Fibroblast of villous mesenchyme (primary cell): Measurements from ENCODE around the gene PPTC7. TPM values are rescaled to one million over a fixed set of nuclear protein-coding genes. Genes with fewer than 3 reads are reported as not detected.

Experiments used
- DNase-seq: peaks from one replicate; pipeline ENCODE4 v3.0.0-alpha.2; 2010; ENCODE audit warnings: low read depth
- H3K4me3 ChIP-seq: 2 replicates; pipeline ENCODE4 v1.5.1; 2011; ENCODE audit warnings: low read depth, mild to moderate bottlenecking, low read length
- CTCF ChIP-seq: IDR thresholded peaks from 2 replicates; pipeline ENCODE4 v1.5.1; 2012; ENCODE audit warnings: low read depth, mild to moderate bottlenecking, low read length; ENCODE audit not compliant: insufficient read depth
- total RNA-seq: library from RNA; depleted of rRNA; stranded (reverse); fragments of >200 nt; gene quantifications from 2 replicates; pipeline ENCODE4 v1.2.3, GENCODE V29; 2012

Gene PPTC7
- total RNA-seq, 1 donor: 9.5 TPM

- TF ChIP-seq CTCF: no peak
- H3K4me3 ChIP-seq: no peak overlapping the region
- DNase-seq: no peak
These were observed 25.8 kb downstream of the PPTC7 start for GRCh38 chr12:110557300-110557699.

- no peak for TF ChIP-seq CTCF
- no peak overlapping the region for H3K4me3 ChIP-seq
- DNase-seq: no peak
These were observed 26.4 kb downstream of the PPTC7 start for GRCh38 chr12:110556705-110557104.

- no peak for TF ChIP-seq CTCF
- peak overlapping the region; percentile 24 for H3K4me3 ChIP-seq
These were observed 27.3 kb downstream of the PPTC7 start for GRCh38 chr12:110555577-110556406.

DNA sequence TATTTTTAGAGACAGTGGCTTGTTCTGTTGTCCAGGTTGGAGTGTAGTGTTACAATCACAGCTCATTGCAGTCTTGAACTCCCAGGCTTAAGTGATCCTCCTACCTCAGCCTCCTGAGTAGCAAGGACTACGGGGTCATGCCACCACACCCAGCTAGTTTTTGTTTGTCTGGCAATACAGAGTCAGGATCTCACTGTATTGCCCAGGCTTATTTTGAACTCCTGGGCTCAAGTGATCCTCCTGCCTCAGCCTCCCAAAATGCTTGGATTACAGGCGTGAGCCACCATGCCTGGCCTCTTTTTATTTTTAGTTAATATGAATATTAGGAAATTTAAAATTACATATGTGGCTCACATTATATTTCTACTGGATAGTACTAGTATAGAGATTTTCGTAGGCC is 28.9 kb downstream of the PPTC7 start:
- TF ChIP-seq CTCF: no peak
- DNase-seq: no peak
- H3K4me3 ChIP-seq: no peak overlapping the region

More at GRCh38 chr12:110555577-110556406, 27.3 kb downstream of the PPTC7 start:
- DNase-seq: peak; percentile 88

DNA sequence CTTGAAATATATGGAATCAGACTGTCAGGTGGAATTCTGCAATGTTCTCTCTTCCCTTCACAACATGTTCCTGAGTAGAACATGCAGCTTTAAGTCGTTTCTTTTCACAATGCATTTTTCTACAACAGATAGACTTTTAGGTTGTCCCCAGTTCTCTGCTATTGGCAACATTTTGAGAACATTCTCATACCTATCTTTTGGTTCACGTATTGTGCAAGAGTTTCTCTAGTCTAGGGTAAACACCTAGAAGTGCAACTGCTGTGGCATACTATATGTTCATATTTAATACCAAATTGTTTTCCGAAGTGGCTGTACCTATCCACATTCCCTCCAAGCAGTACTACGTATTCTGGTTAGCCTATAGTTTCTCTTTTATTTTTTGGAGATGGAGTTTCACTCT is 32.1 kb downstream of the PPTC7 start:
- DNase-seq: no peak
- TF ChIP-seq CTCF: no peak
- H3K4me3 ChIP-seq: no peak overlapping the region

- no peak for DNase-seq
- TF ChIP-seq CTCF: no peak
- no peak overlapping the region for H3K4me3 ChIP-seq
These were observed 33.4 kb downstream of the PPTC7 start for GRCh38 chr12:110549716-110550115.

DNA sequence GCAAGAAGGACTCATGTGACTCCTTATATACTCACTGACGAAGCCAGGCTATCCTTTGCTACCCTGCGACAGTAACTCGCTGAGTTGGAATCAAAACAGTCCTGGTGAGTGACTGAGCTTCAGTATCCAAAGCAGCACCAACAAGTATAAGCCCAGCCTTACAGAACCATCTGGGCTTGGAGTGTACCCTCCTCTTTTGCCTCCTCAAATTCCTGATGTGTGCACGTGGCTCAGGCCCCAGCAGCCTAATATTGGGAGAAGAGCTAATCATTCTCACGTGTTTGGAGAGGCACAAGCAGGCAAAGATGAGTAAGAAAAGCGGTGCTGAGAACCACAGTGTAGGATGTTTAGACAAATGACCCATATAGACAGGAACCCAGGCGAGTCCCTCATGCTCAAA is 34.4 kb downstream of the PPTC7 start:
- TF ChIP-seq CTCF: no peak
- no peak overlapping the region for H3K4me3 ChIP-seq
- DNase-seq: peak; percentile 67
